Trophoblast cell (in vitro differentiated cells and primary cell): ENCODE data around the gene GOLGA6A.
A peak's percentile ranks its signal among the peaks of the same experiment; 100 is the strongest.
"Not testable (repeated sequence)": the region's sequence is repeated elsewhere in the genome, so short reads cannot be mapped to it uniquely, and the experiment has no call there.

Source experiments
- DNase-seq, 2 donors: peaks; one replicate each; pipeline ENCODE4 v3.0.0-alpha.2; 2016
- H2AFZ ChIP-seq: 2 replicates; pipeline ENCODE4 v1.6.1; 2013; ENCODE audit warnings: low read length, moderate library complexity, mild to moderate bottlenecking; ENCODE audit not compliant: insufficient read depth, poor library complexity
- H2AK5ac ChIP-seq: 2 replicates; pipeline ENCODE4 v1.6.1; 2013; ENCODE audit warnings: mild to moderate bottlenecking, low read length
- H2BK120ac ChIP-seq: 2 replicates; pipeline ENCODE4 v1.6.1; 2013; ENCODE audit warnings: low read length, mild to moderate bottlenecking, moderate library complexity; ENCODE audit not compliant: insufficient read depth, poor library complexity
- H2BK12ac ChIP-seq: 2 replicates; pipeline ENCODE4 v1.6.1; 2013; ENCODE audit warnings: mild to moderate bottlenecking, low read length, moderate library complexity
- H2BK5ac ChIP-seq: 2 replicates; pipeline ENCODE4 v1.6.1; 2013; ENCODE audit warnings: low read length, low read depth, moderate library complexity, mild to moderate bottlenecking; ENCODE audit not compliant: poor library complexity
- H3K14ac ChIP-seq: 2 replicates; pipeline ENCODE4 v1.6.1; 2013; ENCODE audit warnings: mild to moderate bottlenecking, low read length
- H3K18ac ChIP-seq: 2 replicates; pipeline ENCODE4 v1.6.1; 2013; ENCODE audit warnings: mild to moderate bottlenecking, low read length
- H3K23ac ChIP-seq: 2 replicates; pipeline ENCODE4 v1.6.1; 2013; ENCODE audit warnings: low read length
- H3K27ac ChIP-seq: 2 replicates; pipeline ENCODE4 v1.5.1; 2013; ENCODE audit warnings: low read depth, mild to moderate bottlenecking, inconsistent platforms, low read length, moderate library complexity
- H3K27me3 ChIP-seq: 2 replicates; pipeline ENCODE4 v1.6.1; 2013; ENCODE audit warnings: inconsistent platforms, mild to moderate bottlenecking, low read length, moderate library complexity; ENCODE audit not compliant: insufficient read depth
- H3K36me3 ChIP-seq, 2 experiments: 1 replicate in 1 of 2; 2 replicates in 1 of 2; pipeline ENCODE4 v1.6.1; 2013; ENCODE audit warnings: low read length in 2 of 2, mild to moderate bottlenecking in 2 of 2, moderate library complexity in 1 of 2; ENCODE audit not compliant: insufficient read depth in 2 of 2, control insufficient read depth in 1 of 2
- H3K4ac ChIP-seq: 2 replicates; pipeline ENCODE4 v1.6.1; 2013; ENCODE audit warnings: low read depth, mild to moderate bottlenecking, low read length, moderate library complexity
- H3K4me1 ChIP-seq, 2 experiments: 1 replicate in 1 of 2; 2 replicates in 1 of 2; pipeline ENCODE4 v1.6.1; 2013; ENCODE audit warnings: low read length in 2 of 2, mild to moderate bottlenecking in 2 of 2, moderate library complexity in 1 of 2; ENCODE audit not compliant: insufficient read depth in 2 of 2, control insufficient read depth in 1 of 2
- H3K4me2 ChIP-seq: 2 replicates; pipeline ENCODE4 v1.6.1; 2013; ENCODE audit warnings: inconsistent platforms, mild to moderate bottlenecking, low read length, moderate library complexity
- H3K4me3 ChIP-seq: 2 replicates; pipeline ENCODE4 v1.5.1; 2013; ENCODE audit warnings: mild to moderate bottlenecking, low read depth, low read length, inconsistent platforms
- H3K79me1 ChIP-seq: one replicate; pipeline ENCODE4 v1.6.1; 2013; ENCODE audit warnings: low read length
- H3K79me2 ChIP-seq: 2 replicates; pipeline ENCODE4 v1.6.1; 2013; ENCODE audit warnings: low read length, mild to moderate bottlenecking; ENCODE audit not compliant: control insufficient read depth, insufficient read depth, poor library complexity
- H3K9ac ChIP-seq: 2 replicates; pipeline ENCODE4 v1.6.1; 2013; ENCODE audit warnings: mild to moderate bottlenecking, low read length
- H3K9me3 ChIP-seq: 2 replicates; pipeline ENCODE4 v1.6.1; 2013; ENCODE audit warnings: low read depth, mild to moderate bottlenecking, control low read depth, inconsistent platforms, low read length; ENCODE audit not compliant: insufficient read depth
- H4K12ac ChIP-seq: 2 replicates; pipeline ENCODE4 v1.6.1; 2013; ENCODE audit warnings: low read depth, mild to moderate bottlenecking, low read length, moderate library complexity
- H4K8ac ChIP-seq: 2 replicates; pipeline ENCODE4 v1.6.1; 2013; ENCODE audit warnings: low read depth, mild to moderate bottlenecking, low read length, moderate library complexity
- H4K91ac ChIP-seq: one replicate; pipeline ENCODE4 v1.6.1; 2013; ENCODE audit warnings: low read depth, mild to moderate bottlenecking, low read length, moderate library complexity
- WGBS: extraction: QIAGEN DNeasy Blood & Tissue Kit; methylation state at CpG from one replicate; pipeline ENCODE4 v1.1.7; 2013; ENCODE audit warnings: missing lambda C conversion rate; ENCODE audit not compliant: insufficient read length, insufficient coverage; ENCODE audit errors: extremely low coverage; 5-methylcytosine and 5-hydroxymethylcytosine counted together

Gene GOLGA6A

DNA sequence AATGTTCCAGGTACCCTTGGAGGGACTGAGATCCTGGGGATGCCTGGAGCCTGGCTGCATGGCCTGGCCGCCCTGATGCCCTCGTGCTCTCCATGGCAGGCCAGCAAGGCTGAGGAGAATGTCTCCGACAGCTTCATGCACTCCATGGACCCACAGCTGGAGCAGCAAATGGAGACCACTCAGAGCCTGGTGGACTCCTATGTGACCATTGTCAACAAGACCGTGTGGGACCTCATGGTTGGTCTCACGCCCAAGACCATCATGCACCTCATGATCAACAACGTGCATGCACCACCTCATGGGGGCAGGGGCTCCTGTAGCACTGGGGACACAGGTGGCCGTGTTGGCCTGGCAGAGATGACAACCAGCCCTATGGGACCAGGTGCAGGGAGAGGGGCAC lies 19.7 kb downstream of the GOLGA6A start:
- Histone ChIP-seq H3K9me3 (no peaks in the 10 kb centered on the region), H3K4me3 (no peak overlapping the region)

DNA sequence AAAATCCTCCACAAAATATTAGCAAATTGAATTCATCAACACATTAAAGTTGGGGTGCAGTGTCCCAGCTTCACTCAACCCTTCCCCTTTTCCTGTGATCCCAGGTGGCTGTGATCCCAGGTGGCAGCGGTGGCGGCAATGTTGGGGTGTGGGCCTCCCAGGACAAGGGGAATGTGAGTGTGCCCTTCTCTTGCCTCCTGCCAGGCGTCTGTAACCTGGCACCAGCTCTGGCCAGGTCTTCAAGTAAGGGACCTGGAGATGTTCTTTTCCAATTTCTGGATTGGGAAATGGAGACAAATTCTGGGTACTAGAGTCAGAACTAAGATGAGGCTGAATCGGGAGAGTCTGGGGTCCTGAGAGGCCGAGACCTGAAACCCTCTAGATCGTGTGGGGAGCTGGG lies 20.1 kb downstream of the GOLGA6A start:
- no peak overlapping the region for H2AK5ac ChIP-seq
- H3K14ac ChIP-seq, result no peak overlapping the region
- no peak overlapping the region for H3K4me2 ChIP-seq
- no peak for DNase-seq
- H3K9ac ChIP-seq, result no peak overlapping the region
- H2BK120ac ChIP-seq, result no peak overlapping the region
- no peak overlapping the region for H2BK12ac ChIP-seq
- no peak overlapping the region for H2BK5ac ChIP-seq
- no peak overlapping the region for H4K91ac ChIP-seq
- H3K4me1 ChIP-seq, result peaks cover 2 to 4% of the 10 kb centered on the region in 2 experiments
- H3K4ac ChIP-seq, result no peak overlapping the region
- no peaks in the 10 kb centered on the region for H3K36me3 ChIP-seq
- H4K12ac ChIP-seq, result no peak overlapping the region
- no peaks in the 10 kb centered on the region for H3K27me3 ChIP-seq
- H3K9me3 ChIP-seq, result no peaks in the 10 kb centered on the region
- no peaks in the 10 kb centered on the region for H3K79me2 ChIP-seq
- no peak overlapping the region for H3K4me3 ChIP-seq
- H3K18ac ChIP-seq, result no peak overlapping the region
- H4K8ac ChIP-seq, result no peak overlapping the region
- no peaks in the 10 kb centered on the region for H3K79me1 ChIP-seq
- no peak overlapping the region for H2AFZ ChIP-seq
- no CpG with 5 or more reads among the region's 6 CpGs for WGBS
- no peak overlapping the region for H3K27ac ChIP-seq
- no peak overlapping the region for H3K23ac ChIP-seq

More for the DNA sequence above, 19.7 kb downstream of the GOLGA6A start:
- no peak overlapping the region for H3K4me2 ChIP-seq
- no peak overlapping the region for H3K27ac ChIP-seq
- no peak overlapping the region for H3K14ac ChIP-seq
- H3K18ac ChIP-seq, result no peak overlapping the region
- no peaks in the 10 kb centered on the region for H3K36me3 ChIP-seq
- no peak overlapping the region for H2AK5ac ChIP-seq
- no peak overlapping the region for H3K9ac ChIP-seq
- H3K23ac ChIP-seq, result no peak overlapping the region
- H3K27me3 ChIP-seq, result no peaks in the 10 kb centered on the region
- no peak overlapping the region for H2BK120ac ChIP-seq
- H3K4ac ChIP-seq, result no peak overlapping the region
- DNase-seq, result no peak
- H2AFZ ChIP-seq, result no peak overlapping the region
- H4K12ac ChIP-seq, result no peak overlapping the region
- H4K91ac ChIP-seq, result no peak overlapping the region
- peaks cover 2 to 4% of the 10 kb centered on the region in 2 experiments for H3K4me1 ChIP-seq
- no CpG with 5 or more reads among the region's 7 CpGs for WGBS
- no peak overlapping the region for H2BK12ac ChIP-seq
- H3K79me2 ChIP-seq, result no peaks in the 10 kb centered on the region
- no peaks in the 10 kb centered on the region for H3K79me1 ChIP-seq
- no peak overlapping the region for H4K8ac ChIP-seq
- no peak overlapping the region for H2BK5ac ChIP-seq

GRCh38 chr15:74060251-74060650 lies 22.1 kb downstream of the GOLGA6A start:
- Histone ChIP-seq H3K4ac (no peak overlapping the region), H2BK12ac (no peak overlapping the region), H3K79me1 (no peaks in the 10 kb centered on the region), H3K4me1 (peaks cover 2 to 4% of the 10 kb centered on the region in 2 experiments), H4K12ac (no peak overlapping the region), H4K91ac (no peak overlapping the region), H3K27me3 (no peaks in the 10 kb centered on the region), H3K9me3 (no peaks in the 10 kb centered on the region), H3K14ac (no peak overlapping the region), H3K4me3 (no peak overlapping the region), H3K23ac (no peak overlapping the region), H3K4me2 (no peak overlapping the region), H3K27ac (no peak overlapping the region), H4K8ac (no peak overlapping the region), H2AFZ (no peak overlapping the region), H3K79me2 (no peaks in the 10 kb centered on the region), H2AK5ac (peak overlapping the region; percentile 52), H3K18ac (no peak overlapping the region), H2BK5ac (no peak overlapping the region), H2BK120ac (no peak overlapping the region), H3K36me3 (no peaks in the 10 kb centered on the region), H3K9ac (no peak overlapping the region)
- no CpG with 5 or more reads among the region's 6 CpGs for WGBS
- DNase-seq, result no peak

GRCh38 chr15:74059050-74059833 lies 23.1 kb downstream of the GOLGA6A start:
- not testable (repeated sequence) for H3K36me3 ChIP-seq, DNase-seq, H3K4me3 ChIP-seq, H3K4me1 ChIP-seq, H2BK120ac ChIP-seq, H3K23ac ChIP-seq, H3K27ac ChIP-seq, H3K4me2 ChIP-seq, H4K12ac ChIP-seq, H4K8ac ChIP-seq, H4K91ac ChIP-seq, H3K9ac ChIP-seq, H3K9me3 ChIP-seq, H3K79me1 ChIP-seq, H3K18ac ChIP-seq, H2BK12ac ChIP-seq, H2BK5ac ChIP-seq, H2AFZ ChIP-seq, H3K79me2 ChIP-seq, H3K4ac ChIP-seq, H2AK5ac ChIP-seq, H3K14ac ChIP-seq, H3K27me3 ChIP-seq
- no CpG with 5 or more reads among the region's 6 CpGs for WGBS
